HG02798 (cell line): Measurements from ENCODE around the gene ATRX.
A peak's percentile ranks its signal among the peaks of the same experiment; 100 is the strongest.
"Not testable (repeated sequence)": the region's sequence is repeated elsewhere in the genome, so short reads cannot be mapped to it uniquely, and the experiment has no call there.

Experiments used
- ATAC-seq: cut with Tn5 transposase; IDR thresholded peaks from one replicate; pipeline ENCODE4 v1.9.1; 2021; ENCODE audit warnings: mild to moderate bottlenecking; ENCODE audit not compliant: unreplicated experiment, poor library complexity

Gene ATRX

GRCh38 chrX:77742788-77743476 lies 43.1 kb downstream of the ATRX start:
- no peak for ATAC-seq

GRCh38 chrX:77740376-77740905 lies 45.6 kb downstream of the ATRX start:
- ATAC-seq: no peak

GRCh38 chrX:77733342-77733741 lies 52.7 kb downstream of the ATRX start:
- ATAC-seq: no peak

GRCh38 chrX:77731821-77732419 lies 54.1 kb downstream of the ATRX start:
- no peak for ATAC-seq

- ATAC-seq: not testable (repeated sequence)
These were observed 59.9 kb downstream of the ATRX start for GRCh38 chrX:77726095-77726494.

- ATAC-seq: no peak
These were observed 62.3 kb downstream of the ATRX start for GRCh38 chrX:77723681-77724080.

GRCh38 chrX:77719388-77719787 lies 66.6 kb downstream of the ATRX start:
- ATAC-seq: no peak

GRCh38 chrX:77704881-77705280 lies 81.1 kb downstream of the ATRX start:
- no peak for ATAC-seq

GRCh38 chrX:77698242-77698641 lies 87.8 kb downstream of the ATRX start:
- no peak for ATAC-seq

GRCh38 chrX:77694491-77694890 lies 91.5 kb downstream of the ATRX start:
- no peak for ATAC-seq

- ATAC-seq: peak; percentile 61
These were observed 92.4 kb downstream of the ATRX start for GRCh38 chrX:77693594-77693993.

- ATAC-seq: no peak
These were observed 94.1 kb downstream of the ATRX start for GRCh38 chrX:77691916-77692315.

GRCh38 chrX:77689376-77689775 lies 96.6 kb downstream of the ATRX start:
- ATAC-seq: no peak

- not testable (repeated sequence) for ATAC-seq
These were observed 100.3 kb downstream of the ATRX start for GRCh38 chrX:77685683-77686082.

GRCh38 chrX:77679144-77679543 lies 106.9 kb downstream of the ATRX start:
- ATAC-seq: no peak

- no peak for ATAC-seq
These were observed 110.0 kb downstream of the ATRX start for GRCh38 chrX:77675986-77676385.

- ATAC-seq: no peak
These were observed 117.4 kb downstream of the ATRX start for GRCh38 chrX:77668391-77669237.

- ATAC-seq: no peak
These were observed 127.1 kb downstream of the ATRX start for GRCh38 chrX:77658886-77659285.

- no peak for ATAC-seq
These were observed 133.9 kb downstream of the ATRX start for GRCh38 chrX:77652095-77652494.

GRCh38 chrX:77640702-77641101 lies 145.3 kb downstream of the ATRX start:
- ATAC-seq: peak; percentile 37

GRCh38 chrX:77639820-77640219 lies 146.2 kb downstream of the ATRX start:
- no peak for ATAC-seq
